C4-2B (cell line): ENCODE results near the gene CTSE.

Experiments used
- CTCF ChIP-seq: fragments of 450-650 bp; conservative IDR thresholded peaks from 2 replicates; pipeline ENCODE4 v1.5.1; 2017; ENCODE audit warnings: mild to moderate bottlenecking
- ZFX ChIP-seq: fragments of 450-650 bp; IDR thresholded peaks from 2 replicates; pipeline ENCODE4 v1.6.1; 2017

DNA sequence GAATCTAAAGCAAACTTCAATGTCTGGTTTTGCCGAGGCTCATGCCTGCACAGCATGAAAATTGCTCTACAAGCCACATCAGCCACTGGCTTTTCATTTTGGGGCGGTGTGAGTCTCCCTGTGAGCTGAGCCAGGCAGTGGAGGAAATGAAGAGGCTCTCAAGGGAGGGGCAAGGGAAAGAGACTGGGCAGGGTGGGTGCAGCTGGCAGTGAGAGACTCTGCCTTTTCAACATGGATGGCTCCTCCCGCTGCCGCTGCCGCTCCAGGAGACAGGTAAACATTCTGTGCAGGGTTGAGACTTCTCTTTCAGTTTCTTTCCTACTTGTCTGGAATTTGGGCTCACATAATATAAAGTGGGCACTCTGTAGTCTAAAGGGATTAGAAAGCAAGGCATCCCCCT is 11.3 kb upstream of the CTSE start:
- TF ChIP-seq CTCF = no peak
- TF ChIP-seq ZFX = no peak
